Mammary epithelial cell (primary cell): Measurements from ENCODE around the gene CERS5.

Source experiments
- CTCF ChIP-seq, 2 donors: IDR thresholded peaks in 1 of 2; conservative IDR thresholded peaks in 1 of 2; 2 replicates each; pipeline ENCODE4 v1.5.1; 2011 to 2012; ENCODE audit warnings: inconsistent platforms in 2 of 2, low read length in 2 of 2, mild to moderate bottlenecking in 2 of 2, control low read depth in 1 of 2, low read depth in 1 of 2; ENCODE audit not compliant: insufficient read depth in 1 of 2; ENCODE audit errors: extremely low read depth in 1 of 2
- EZH2 ChIP-seq: IDR thresholded peaks from 2 replicates; pipeline ENCODE4 v1.6.1; 2012; ENCODE audit warnings: low read length, inconsistent platforms, borderline replicate concordance

- no peak for TF ChIP-seq CTCF (conservative IDR thresholded peaks at IDR 0.05 in 1 of 2, IDR thresholded peaks at IDR 0.05 in 1 of 2; ENCODE audit: extremely low read depth in 1 of 2, insufficient read depth in 1 of 2, low read depth in 1 of 2, low read length in 2 of 2)
- TF ChIP-seq EZH2, result no peak
Measured at GRCh38 chr12:50214018-50214417, 46.8 kb upstream of the CERS5 start.
